ENCODE measurements around the gene SLC11A2. TPM values are rescaled to one million over a fixed set of nuclear protein-coding genes. Genes with fewer than 3 reads are reported as not detected.

The SLC11A2 gene
- total RNA-seq (2022; extraction: Qiagen RNA extraction), result 16.2 to 22.8 TPM (median 20.2 TPM) in 5 replicates

GRCh38 chr12:51025836-51026638 lies at the start of gene SLC11A2:
TSS of gene SLC11A2 (minus strand) at chr12:51026384. CDS start at chr12:51010728, 15,656 bp downstream.

GRCh38 chr12:51047655-51048540 lies 21.7 kb upstream of the SLC11A2 start, which contains the start of gene LETMD1:
TSS of gene LETMD1 (plus strand) at chr12:51048327. CDS start at chr12:51048357, 30 bp downstream.

GRCh38 chr12:50952510-50952909 lies 73.7 kb downstream of the SLC11A2 start, which contains the start of gene HIGD1C:
TSS of gene HIGD1C (plus strand) at chr12:50952544. CDS start at chr12:50953999, 1,455 bp downstream.

Other genes with a start within 250 kb of the SLC11A2 start
- not detected in 5 replicates for gene TMPRSS12, start 183.5 kb downstream of the SLC11A2 start, total RNA-seq (2022; extraction: Qiagen RNA extraction)
- gene HIGD1C, start 73.8 kb downstream of the SLC11A2 start, total RNA-seq (2022; extraction: Qiagen RNA extraction), result not detected in 5 replicates
- 18.6 to 25.1 TPM (median 22.1 TPM) in 5 replicates for gene LETMD1, start 21.9 kb upstream of the SLC11A2 start, total RNA-seq (2022; extraction: Qiagen RNA extraction)
- gene CSRNP2, start 57.2 kb upstream of the SLC11A2 start, total RNA-seq (2022; extraction: Qiagen RNA extraction), result 10.5 to 15.2 TPM (median 13.3 TPM) in 5 replicates
- gene TFCP2, start 146.8 kb upstream of the SLC11A2 start, total RNA-seq (2022; extraction: Qiagen RNA extraction), result 17.6 to 21.6 TPM (median 21.1 TPM) in 5 replicates
- gene POU6F1, start 191.7 kb upstream of the SLC11A2 start, total RNA-seq (2022; extraction: Qiagen RNA extraction), result 0.61 to 2.3 TPM (median 1.5 TPM) in 5 replicates
- 338 to 361 TPM (median 341 TPM) in 5 replicates for gene DAZAP2, start 212.4 kb upstream of the SLC11A2 start, total RNA-seq (2022; extraction: Qiagen RNA extraction)
- gene SMAGP, start 244.0 kb upstream of the SLC11A2 start, total RNA-seq (2022; extraction: Qiagen RNA extraction), result 22.5 to 30.3 TPM (median 25.6 TPM) in 5 replicates

All from A549 treated with dexamethasone at 1 μM for 4 hours (cell line).